ENCODE results near the gene GUCY2D.
"Not testable (repeated sequence)": the region's sequence is repeated elsewhere in the genome, so short reads cannot be mapped to it uniquely, and the experiment has no call there.

Gene GUCY2D

GRCh38 chr17:8044819-8045810 is 42.7 kb downstream of the GUCY2D start:
- DNase-seq (ENCODE audit: low read depth) = no peak

GRCh38 chr17:8046306-8046928 is 44.0 kb downstream of the GUCY2D start:
- no peak for DNase-seq (ENCODE audit: low read depth)

GRCh38 chr17:8046929-8047768 is 44.7 kb downstream of the GUCY2D start:
- DNase-seq (ENCODE audit: low read depth) = no peak

- no peak for DNase-seq (ENCODE audit: low read depth)
These were observed 45.3 kb downstream of the GUCY2D start for GRCh38 chr17:8047769-8048110.

- DNase-seq (ENCODE audit: low read depth) = no peak
These were observed 45.8 kb downstream of the GUCY2D start for GRCh38 chr17:8048236-8048635.

GRCh38 chr17:8048736-8049135 is 46.3 kb downstream of the GUCY2D start:
- no peak for DNase-seq (ENCODE audit: low read depth)

GRCh38 chr17:8051831-8052230 is 49.4 kb downstream of the GUCY2D start:
- no peak for DNase-seq (ENCODE audit: low read depth)

GRCh38 chr17:8052256-8053252 is 50.1 kb downstream of the GUCY2D start:
- DNase-seq (ENCODE audit: low read depth) = no peak

GRCh38 chr17:8053600-8053999 is 51.2 kb downstream of the GUCY2D start:
- no peak for DNase-seq (ENCODE audit: low read depth)

GRCh38 chr17:8055851-8056231 is 53.4 kb downstream of the GUCY2D start:
- DNase-seq (ENCODE audit: low read depth) = no peak

- no peak for DNase-seq (ENCODE audit: low read depth)
These were observed 54.0 kb downstream of the GUCY2D start for GRCh38 chr17:8056232-8056975.

GRCh38 chr17:8056976-8057625 is 54.7 kb downstream of the GUCY2D start:
- no peak for DNase-seq (ENCODE audit: low read depth)

- DNase-seq (ENCODE audit: low read depth) = peak; percentile 25
These were observed 55.3 kb downstream of the GUCY2D start for GRCh38 chr17:8057691-8058114.

- no peak for DNase-seq (ENCODE audit: low read depth)
These were observed 56.7 kb downstream of the GUCY2D start for GRCh38 chr17:8059131-8059530.

- no peak for DNase-seq (ENCODE audit: low read depth)
These were observed 57.9 kb downstream of the GUCY2D start for GRCh38 chr17:8060274-8060673.

- not testable (repeated sequence) for DNase-seq (ENCODE audit: low read depth)
These were observed 59.4 kb downstream of the GUCY2D start for GRCh38 chr17:8061851-8062250.

- DNase-seq (ENCODE audit: low read depth) = no peak
These were observed 60.0 kb downstream of the GUCY2D start for GRCh38 chr17:8062435-8062806.

- DNase-seq (ENCODE audit: low read depth) = no peak
These were observed 60.5 kb downstream of the GUCY2D start for GRCh38 chr17:8062807-8063483.

- DNase-seq (ENCODE audit: low read depth) = no peak
These were observed 61.5 kb downstream of the GUCY2D start for GRCh38 chr17:8063761-8064534.
